ENCODE measurements around the gene BTG1. TPM values are rescaled to one million over a fixed set of nuclear protein-coding genes. Genes with fewer than 3 reads are reported as not detected.

The BTG1 gene
- total and polyA plus RNA-seq, 9 of the 15 experiments (the other 6 are each of a cell fraction or from before 2014, with no cell fraction given) = 3.7 to 28.6 (median 7.4) TPM

DNA sequence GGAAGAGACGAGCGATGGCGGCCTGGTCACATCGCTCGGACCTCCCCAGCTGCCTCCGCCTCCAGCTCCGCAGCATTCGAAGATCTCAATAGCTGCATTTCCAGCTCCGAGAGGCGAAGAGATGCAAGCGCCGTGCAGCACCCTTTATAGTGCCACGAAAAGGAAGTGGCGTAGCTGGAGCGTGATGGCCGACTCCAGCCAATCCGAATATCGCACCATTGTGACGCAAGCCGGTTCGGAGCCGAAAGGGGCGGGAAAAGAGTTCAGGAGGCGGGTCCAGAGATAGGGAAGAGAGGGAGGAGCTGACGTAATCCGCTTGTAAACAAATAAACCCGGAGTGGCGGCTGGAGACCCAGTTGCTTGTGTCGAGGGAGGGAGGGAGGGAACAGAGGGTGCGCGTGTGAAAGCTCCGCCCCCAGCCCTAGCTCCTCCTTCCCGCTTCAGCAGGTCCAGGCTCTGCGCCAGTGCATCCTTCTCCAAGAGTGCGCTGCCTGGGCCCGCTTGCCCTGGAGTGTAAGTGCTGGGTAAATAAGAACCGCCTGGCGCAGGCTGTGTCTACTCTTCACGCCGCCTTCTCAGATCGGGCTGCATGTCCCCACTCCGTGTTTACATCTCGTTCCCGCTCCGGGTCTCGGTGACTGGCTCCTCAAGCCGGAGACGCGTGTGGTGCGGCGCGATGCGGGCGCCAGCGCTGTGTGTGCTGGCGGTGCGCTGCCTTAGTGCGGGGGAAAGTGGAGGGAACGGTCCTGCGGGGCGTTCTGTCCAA is at the start of gene BTG1 (continued):
- TF ChIP-seq JUN (IDR thresholded peaks at IDR 0.05; ENCODE audit: borderline replicate concordance, low read depth, low read length) (peak; percentile 21; the same call in 1 of the 2 replicates), JUN (CRISPR knock-in tag; IDR thresholded peaks at IDR 0.05; ENCODE audit: borderline replicate concordance) (no peak), RB1 (IDR thresholded peaks at IDR 0.05; ENCODE audit: low read depth) (peak; percentile 53), LCOR (CRISPR knock-in tag; IDR thresholded peaks at IDR 0.05) (peak; percentile 92), KAT7 (CRISPR knock-in tag; IDR thresholded peaks at IDR 0.05; ENCODE audit: borderline replicate concordance) (peak; percentile 96; the same call in 1 of the 2 replicates), HNRNPLL (IDR thresholded peaks at IDR 0.05; ENCODE audit: low read depth, low read length, poor library complexity, severe bottlenecking) (peak; percentile 77), ETV1 (tag; conservative IDR thresholded peaks at IDR 0.05; ENCODE audit: low read depth) (0 out of 2 replicates have a peak, but pooled peaks have one; percentile 43), YY1 (IDR thresholded peaks at IDR 0.05; ENCODE audit: borderline replicate concordance in 1 of 3, control insufficient read depth in 1 of 3, extremely low read depth in 1 of 3, insufficient read depth in 3 of 3, insufficient read length in 1 of 3, insufficient replicate concordance in 2 of 3, low read depth in 1 of 3, low read length in 2 of 3) (peak; percentile 61 to 90 (median 84)), GABPA (tag; conservative IDR thresholded peaks at IDR 0.05; ENCODE audit: low read depth) (peak; percentile 92), CBX5 (IDR thresholded peaks at IDR 0.05; ENCODE audit: borderline replicate concordance, low read depth) (no peak), EP300 (IDR thresholded peaks at IDR 0.05; ENCODE audit: low read length) (peak; percentile 43), ELF1 (tag; IDR thresholded peaks at IDR 0.05) (no peak), BRD9 (IDR thresholded peaks at IDR 0.05; ENCODE audit: low read depth, partially characterized antibody) (peak; percentile 30), CREB1 (IDR thresholded peaks at IDR 0.05) (peak; percentile 95), CREB1 (CRISPR knock-in tag; IDR thresholded peaks at IDR 0.05) (peak; percentile 92), SNIP1 (IDR thresholded peaks at IDR 0.05; ENCODE audit: low read depth) (no peak), C11orf30 (IDR thresholded peaks at IDR 0.05; ENCODE audit: low read depth) (no peak), ZNF3 (CRISPR knock-in tag; IDR thresholded peaks at IDR 0.05) (no peak), TBP (optimal IDR thresholded peaks at IDR 0.05; ENCODE audit: low read depth, low read length) (peak; percentile 100), ZNF830 (CRISPR knock-in tag; IDR thresholded peaks at IDR 0.05) (0 out of 2 replicates have a peak, but pooled peaks have one; percentile 72), TEAD4 (IDR thresholded peaks at IDR 0.05; ENCODE audit: low read length) (peak; percentile 57; the same call in 1 of the 2 replicates), TEAD4 (CRISPR knock-in tag; IDR thresholded peaks at IDR 0.05; ENCODE audit: borderline replicate concordance) (no peak), SMAD3 (CRISPR knock-in tag; conservative IDR thresholded peaks at IDR 0.05) (0 out of 2 replicates have a peak, but pooled peaks have one; percentile 38), ZNF583 (CRISPR knock-in tag; IDR thresholded peaks at IDR 0.05) (no peak), HDAC1 (IDR thresholded peaks at IDR 0.05) (peak in 1 of 2 experiments; percentile 82; a peak in 2 of 4 replicates), SAP30 (IDR thresholded peaks at IDR 0.05; ENCODE audit: borderline replicate concordance, insufficient read depth, low read depth, low read length, poor library complexity, severe bottlenecking) (no peak), ZNF586 (CRISPR knock-in tag; conservative IDR thresholded peaks at IDR 0.05) (no peak), KDM2B (CRISPR knock-in tag; IDR thresholded peaks at IDR 0.05) (0 out of 2 replicates have a peak, but pooled peaks have one; percentile 28), MTA1 (IDR thresholded peaks at IDR 0.05; ENCODE audit: borderline replicate concordance) (no peak)
- TF ChIP-seq, protein P1, sequence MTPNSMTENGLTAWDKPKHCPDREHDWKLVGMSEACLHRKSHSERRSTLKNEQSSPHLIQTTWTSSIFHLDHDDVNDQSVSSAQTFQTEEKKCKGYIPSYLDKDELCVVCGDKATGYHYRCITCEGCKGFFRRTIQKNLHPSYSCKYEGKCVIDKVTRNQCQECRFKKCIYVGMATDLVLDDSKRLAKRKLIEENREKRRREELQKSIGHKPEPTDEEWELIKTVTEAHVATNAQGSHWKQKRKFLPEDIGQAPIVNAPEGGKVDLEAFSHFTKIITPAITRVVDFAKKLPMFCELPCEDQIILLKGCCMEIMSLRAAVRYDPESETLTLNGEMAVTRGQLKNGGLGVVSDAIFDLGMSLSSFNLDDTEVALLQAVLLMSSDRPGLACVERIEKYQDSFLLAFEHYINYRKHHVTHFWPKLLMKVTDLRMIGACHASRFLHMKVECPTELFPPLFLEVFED (CRISPR knock-in tag; conservative IDR thresholded peaks at IDR 0.05) = peak; percentile 83; the same call in 1 of the 2 replicates

All from K562 (cell line).